Endometrial microvascular endothelial cells (primary cell): ENCODE results near the gene DRAM1. TPM values are rescaled to one million over a fixed set of nuclear protein-coding genes. Genes with fewer than 3 reads are reported as not detected.
"Not testable (repeated sequence)": the region's sequence is repeated elsewhere in the genome, so short reads cannot be mapped to it uniquely, and the experiment has no call there.

Experiments used
- in situ Hi-C: cut with HindIII; loops from 2 replicates; pipeline ENCODE4 v1.10.0; 2017; ENCODE audit warnings: low sequenced_read_pairs, low pct_unique_long_range_greater_than_20kb; ENCODE audit errors: inconsistent ontology term
- total RNA-seq: library from RNA; depleted of rRNA; stranded (reverse); fragments of >200 nt; gene quantifications from one replicate; pipeline ENCODE4 v1.2.3, GENCODE V29; 2015; ENCODE audit errors: inconsistent ontology term

Gene DRAM1
- total RNA-seq, 1 donor from 2014 or later: 99.4 TPM

GRCh38 chr12:101889211-101889752 lies 11.9 kb downstream of the DRAM1 start:
- in situ Hi-C loops: no loop called here

GRCh38 chr12:101891462-101891971 lies 14.1 kb downstream of the DRAM1 start:
- in situ Hi-C loops: no loop called here

GRCh38 chr12:101892794-101893193 lies 15.4 kb downstream of the DRAM1 start:
- in situ Hi-C loops: no loop called here

- in situ Hi-C loops: no loop called here
These were observed 24.4 kb downstream of the DRAM1 start for GRCh38 chr12:101901777-101902176.

- in situ Hi-C loops: no loop called here
These were observed 25.3 kb downstream of the DRAM1 start for GRCh38 chr12:101902641-101903040.

- in situ Hi-C loops: no loop called here
These were observed 28.8 kb downstream of the DRAM1 start for GRCh38 chr12:101906226-101906625.

GRCh38 chr12:101908395-101908794 lies 31.0 kb downstream of the DRAM1 start:
- in situ Hi-C loops: no loop called here

GRCh38 chr12:101909646-101910045 lies 32.3 kb downstream of the DRAM1 start:
- in situ Hi-C loops: no loop called here

- in situ Hi-C loops: no loop called here
These were observed 38.5 kb downstream of the DRAM1 start for GRCh38 chr12:101915841-101916240.

- in situ Hi-C loops: not testable (repeated sequence)
These were observed 41.4 kb downstream of the DRAM1 start for GRCh38 chr12:101918805-101919204.

GRCh38 chr12:101919447-101919846 lies 42.1 kb downstream of the DRAM1 start:
- in situ Hi-C loops: no loop called here

- in situ Hi-C loops: no loop called here
These were observed 43.5 kb downstream of the DRAM1 start for GRCh38 chr12:101920906-101921305.

- in situ Hi-C loops: no loop called here
These were observed 45.8 kb downstream of the DRAM1 start for GRCh38 chr12:101923045-101923718.

GRCh38 chr12:101924618-101925017 lies 47.2 kb downstream of the DRAM1 start:
- in situ Hi-C loops: no loop called here

GRCh38 chr12:101925361-101925760 lies 48.0 kb downstream of the DRAM1 start:
- in situ Hi-C loops: no loop called here

- in situ Hi-C loops: no loop called here
These were observed 48.6 kb downstream of the DRAM1 start for GRCh38 chr12:101925935-101926334.

- in situ Hi-C loops: no loop called here
These were observed 49.7 kb downstream of the DRAM1 start for GRCh38 chr12:101927036-101927435.

GRCh38 chr12:101927999-101928398 lies 50.6 kb downstream of the DRAM1 start:
- in situ Hi-C loops: no loop called here

GRCh38 chr12:101928556-101928955 lies 51.2 kb downstream of the DRAM1 start:
- in situ Hi-C loops: no loop called here

- in situ Hi-C loops: no loop called here
These were observed 52.1 kb downstream of the DRAM1 start for GRCh38 chr12:101929365-101930041.
